ENCODE data around the gene TARBP2.
A peak's percentile ranks its signal among the peaks of the same experiment; 100 is the strongest.

TARBP2 gene

DNA sequence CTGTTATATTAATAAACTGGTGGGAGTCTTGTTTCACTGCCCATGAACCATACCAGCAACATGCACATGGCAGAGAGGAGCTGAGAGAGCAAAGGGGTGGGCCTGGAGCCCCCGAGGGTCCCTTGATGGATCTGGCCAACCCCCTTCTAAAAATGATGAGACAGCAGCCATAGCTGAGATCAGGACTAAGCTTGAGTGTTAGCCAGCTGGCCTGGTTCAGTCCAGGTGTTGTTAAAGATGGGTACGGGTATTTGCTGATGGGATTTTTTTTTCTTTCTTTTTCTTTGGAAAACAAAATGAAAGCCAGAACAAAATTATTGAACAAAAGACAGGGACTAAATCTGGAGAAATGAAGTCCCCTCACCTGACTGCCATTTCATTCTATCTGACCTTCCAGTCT is 33.2 kb upstream of the TARBP2 start:
- Histone ChIP-seq H3K4me1 (peaks cover 0 to 53% (median 7%) of the 10 kb centered on the region in 10 experiments; a peak in 9 of 20 replicates), H3K36me3 (peaks cover 97 to 100% (median 99%) of the 10 kb centered on the region in 11 experiments)

DNA sequence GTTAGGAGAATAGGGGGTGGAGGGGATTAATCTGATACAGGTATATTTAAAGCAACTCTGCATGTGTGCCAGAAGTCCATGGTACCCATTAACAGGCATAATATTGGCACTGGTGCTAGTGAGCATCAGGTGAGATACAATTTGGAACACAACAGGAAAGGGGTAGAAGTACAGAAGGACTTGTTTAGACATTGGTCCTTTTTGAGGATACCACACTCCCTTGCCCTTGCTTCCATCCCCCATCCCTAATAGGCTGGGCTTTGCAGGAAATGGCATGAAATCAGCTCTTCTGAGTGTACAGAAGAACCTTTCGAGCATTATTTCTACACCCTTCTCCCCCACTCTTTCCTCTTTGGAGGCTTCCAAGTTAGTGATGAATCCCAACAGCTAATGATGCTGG is 32.8 kb upstream of the TARBP2 start:
- TF ChIP-seq Cebpa-rat (IDR thresholded peaks at IDR 0.05) = no peak
- H3K27me3 ChIP-seq = no peaks in the 10 kb centered on the region
- peaks cover 97 to 99% (median 99%) of the 10 kb centered on the region in 11 experiments for H4K20me1 ChIP-seq
- H3K9ac ChIP-seq = no peak overlapping the region
- no peak overlapping the region for H3K4me2 ChIP-seq
- no peaks in the 10 kb centered on the region for H3K9me3 ChIP-seq (replicated peaks in 1 of 11)
- H3K4me3 ChIP-seq = no peak overlapping the region
- H3K4me1 ChIP-seq = peaks cover 0 to 53% (median 7%) of the 10 kb centered on the region in 10 experiments; a peak in 10 of 20 replicates
- H3K36me3 ChIP-seq = peaks cover 97 to 100% (median 99%) of the 10 kb centered on the region in 11 experiments
- H3K27ac ChIP-seq = no peak overlapping the region

More for the DNA sequence above, 33.2 kb upstream of the TARBP2 start:
- Histone ChIP-seq H3K9me3 (replicated peaks in 1 of 11) (no peaks in the 10 kb centered on the region), H3K9ac (no peak overlapping the region), H4K20me1 (peaks cover 97 to 99% (median 99%) of the 10 kb centered on the region in 11 experiments), H3K27me3 (no peaks in the 10 kb centered on the region), H3K4me3 (no peak overlapping the region), H3K27ac (no peak overlapping the region), H3K4me2 (no peak overlapping the region)
- no peak for TF ChIP-seq Cebpa-rat (IDR thresholded peaks at IDR 0.05)

DNA sequence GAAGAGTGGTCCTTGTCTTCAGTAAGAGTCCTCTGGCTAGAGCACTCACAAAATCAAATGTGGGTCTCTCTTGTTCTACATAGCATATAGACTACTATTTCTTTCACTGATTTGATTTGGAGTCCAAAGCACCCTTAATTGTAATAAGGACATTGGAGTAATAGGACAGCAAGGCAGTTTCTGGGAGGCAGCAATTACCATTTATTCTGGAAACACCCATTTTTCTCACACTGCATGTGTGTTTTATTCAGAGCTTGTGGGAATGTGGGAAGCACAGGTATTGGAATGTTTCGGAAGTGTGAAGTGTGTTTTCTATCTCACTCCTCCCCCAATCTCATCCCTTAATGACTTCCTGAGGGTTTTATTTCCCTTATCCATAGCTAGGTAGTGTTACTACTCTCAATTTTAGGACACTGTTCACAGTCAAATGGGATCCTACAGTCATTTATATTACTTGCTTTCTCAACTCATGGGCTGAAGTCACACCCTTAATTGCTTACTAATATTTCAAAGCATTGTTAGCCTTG is 29.0 kb upstream of the TARBP2 start:
- H4K20me1 ChIP-seq = peaks cover 98 to 99% (median 99%) of the 10 kb centered on the region in 11 experiments
- H3K9ac ChIP-seq = peak overlapping the region in 2 of 11 experiments; percentile 13 to 35; a peak in 1 of 22 replicates
- TF ChIP-seq Cebpa-rat (IDR thresholded peaks at IDR 0.05) = no peak
- H3K27me3 ChIP-seq = no peaks in the 10 kb centered on the region
- H3K27ac ChIP-seq = no peak overlapping the region
- no peaks in the 10 kb centered on the region for H3K9me3 ChIP-seq (replicated peaks in 1 of 11)
- H3K4me2 ChIP-seq = no peak overlapping the region
- H3K4me1 ChIP-seq = peaks cover 0 to 35% (median 11%) of the 10 kb centered on the region in 10 experiments; a peak in 11 of 20 replicates
- H3K36me3 ChIP-seq = peaks cover 98 to 100% (median 99%) of the 10 kb centered on the region in 11 experiments
- no peak overlapping the region for H3K4me3 ChIP-seq

DNA sequence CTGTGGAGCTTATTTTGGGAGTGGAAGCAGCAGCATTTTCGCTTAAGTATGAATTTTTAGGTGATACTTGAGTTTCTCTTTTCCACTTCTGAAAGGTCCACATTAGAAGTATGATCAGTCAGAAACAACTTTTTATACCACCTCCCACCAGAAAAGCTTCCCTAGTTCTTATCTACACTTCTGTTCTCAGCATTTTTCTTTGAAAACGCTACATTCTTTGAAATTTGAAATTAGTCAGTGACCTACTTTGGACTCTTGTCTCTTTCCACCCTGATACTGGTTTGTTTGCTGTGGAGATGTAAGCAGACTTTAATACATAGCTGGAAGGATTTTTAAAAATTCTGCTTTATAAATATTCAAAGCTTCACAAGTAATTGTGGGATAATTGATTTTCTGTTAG is 27.0 kb upstream of the TARBP2 start:
- Histone ChIP-seq H3K4me2 (peak overlapping the region in 3 of 11 experiments; percentile 1 to 46 (median 2); a peak in 4 of 22 replicates), H3K36me3 (peaks cover 98 to 100% (median 99%) of the 10 kb centered on the region in 11 experiments), H3K9ac (peak overlapping the region in 7 of 11 experiments; percentile 7 to 62 (median 34); a peak in 10 of 22 replicates), H3K27me3 (no peaks in the 10 kb centered on the region), H3K27ac (peak overlapping the region in 2 of 11 experiments; percentile 0 to 22; a peak in 2 of 22 replicates), H3K9me3 (replicated peaks in 1 of 11) (no peaks in the 10 kb centered on the region), H3K4me3 (no peak overlapping the region), H3K4me1 (peaks cover 0 to 49% (median 11%) of the 10 kb centered on the region in 10 experiments; a peak in 11 of 20 replicates), H4K20me1 (peaks cover 98 to 99% (median 99%) of the 10 kb centered on the region in 11 experiments)
- no peak for TF ChIP-seq Cebpa-rat (IDR thresholded peaks at IDR 0.05)

DNA sequence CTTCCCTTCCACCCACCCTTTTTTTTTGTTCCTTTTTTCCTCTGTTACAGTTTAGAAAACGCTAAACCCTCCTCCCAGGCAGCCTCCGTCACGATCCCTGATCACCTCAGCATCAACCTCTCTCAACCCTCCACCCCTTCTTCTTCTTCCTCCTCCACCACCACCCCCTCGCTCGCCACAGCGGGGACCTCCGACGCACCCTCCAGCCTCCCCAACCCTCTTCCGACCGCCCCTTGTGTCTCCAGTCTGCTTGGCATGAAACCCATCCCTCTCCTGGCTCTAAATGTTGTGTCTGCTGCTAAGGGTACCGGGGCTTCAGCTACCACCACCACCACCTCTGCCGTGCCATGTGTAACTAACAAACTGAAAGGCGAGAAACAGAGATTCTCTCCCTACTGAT is 26.3 kb upstream of the TARBP2 start:
- peaks cover 98 to 100% (median 99%) of the 10 kb centered on the region in 11 experiments for H3K36me3 ChIP-seq
- no peak overlapping the region for H3K4me3 ChIP-seq
- H3K27me3 ChIP-seq = no peaks in the 10 kb centered on the region
- peak overlapping the region in 2 of 11 experiments; percentile 1 to 46; a peak in 2 of 22 replicates for H3K4me2 ChIP-seq
- peak overlapping the region in 7 of 11 experiments; percentile 1 to 62 (median 23); a peak in 7 of 22 replicates for H3K9ac ChIP-seq
- peak overlapping the region in 3 of 11 experiments; percentile 3 to 23 (median 22); a peak in 2 of 22 replicates for H3K27ac ChIP-seq
- peaks cover 98 to 99% (median 99%) of the 10 kb centered on the region in 11 experiments for H4K20me1 ChIP-seq
- no peak for TF ChIP-seq Cebpa-rat (IDR thresholded peaks at IDR 0.05)
- H3K9me3 ChIP-seq (replicated peaks in 1 of 11) = no peaks in the 10 kb centered on the region
- peaks cover 0 to 54% (median 11%) of the 10 kb centered on the region in 10 experiments; a peak in 11 of 20 replicates for H3K4me1 ChIP-seq

DNA sequence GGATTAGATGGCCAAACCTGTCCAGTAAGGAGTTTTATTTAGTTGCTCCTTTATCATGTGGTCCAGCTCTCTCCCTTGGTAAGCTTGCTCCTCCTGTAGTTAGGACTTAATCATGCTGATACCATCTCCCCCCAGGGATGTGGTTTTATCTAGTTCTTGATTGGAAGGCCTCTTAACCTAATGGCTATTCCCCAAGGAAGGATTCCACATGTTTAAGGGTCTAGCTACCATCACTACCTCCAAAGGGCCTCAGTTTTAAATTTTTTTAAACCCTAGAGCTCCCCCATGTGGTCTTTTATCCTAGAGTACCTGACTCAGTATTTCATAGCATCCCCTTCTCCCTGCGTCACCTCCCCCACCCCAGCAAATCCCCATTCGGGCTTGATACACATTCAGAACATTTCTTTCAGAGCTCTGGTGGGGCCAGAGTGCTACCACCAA is 24.3 kb upstream of the TARBP2 start:
- Histone ChIP-seq H3K4me3 (no peak overlapping the region), H3K4me2 (no peak overlapping the region), H3K9me3 (replicated peaks in 1 of 11) (no peaks in the 10 kb centered on the region), H3K27me3 (no peaks in the 10 kb centered on the region), H3K36me3 (peaks cover 98 to 100% (median 100%) of the 10 kb centered on the region in 11 experiments), H4K20me1 (peaks cover 97 to 100% (median 99%) of the 10 kb centered on the region in 11 experiments), H3K27ac (no peak overlapping the region), H3K9ac (peak overlapping the region in 2 of 11 experiments; percentile 1 to 21; a peak in 1 of 22 replicates), H3K4me1 (peaks cover 0 to 58% (median 11%) of the 10 kb centered on the region in 10 experiments; a peak in 11 of 20 replicates)
- TF ChIP-seq Cebpa-rat (IDR thresholded peaks at IDR 0.05) = no peak

DNA sequence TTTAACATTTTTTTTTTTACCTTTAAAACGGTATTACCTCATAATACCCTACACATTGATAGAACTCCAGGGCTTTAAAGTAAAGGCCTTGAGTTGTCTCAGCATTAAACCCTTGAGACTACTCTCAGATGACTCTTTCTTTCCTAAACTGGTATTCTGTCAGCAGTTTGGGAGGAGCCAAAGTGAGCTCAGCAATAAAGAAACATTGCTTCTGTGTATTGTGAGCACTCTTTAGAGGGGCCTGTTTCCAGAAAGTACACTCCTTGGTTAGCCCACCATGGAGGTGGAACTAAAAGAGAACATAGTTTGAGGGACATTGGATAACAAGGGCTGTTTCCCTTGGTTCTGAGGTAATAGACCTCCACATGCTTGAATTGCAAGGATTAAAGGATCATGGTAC is 22.2 kb upstream of the TARBP2 start:
- no peak for TF ChIP-seq Cebpa-rat (IDR thresholded peaks at IDR 0.05)
- peaks cover 0 to 37% (median 9%) of the 10 kb centered on the region in 10 experiments; a peak in 11 of 20 replicates for H3K4me1 ChIP-seq
- peak overlapping the region in 1 of 11 experiments; percentile 10; a peak in 1 of 22 replicates for H3K27ac ChIP-seq
- peaks cover 97 to 100% (median 99%) of the 10 kb centered on the region in 11 experiments for H4K20me1 ChIP-seq
- peaks cover 98 to 100% (median 100%) of the 10 kb centered on the region in 11 experiments for H3K36me3 ChIP-seq
- no peak overlapping the region for H3K4me2 ChIP-seq
- no peaks in the 10 kb centered on the region for H3K9me3 ChIP-seq (replicated peaks in 1 of 11)
- peak overlapping the region in 3 of 11 experiments; percentile 2 to 50 (median 48); a peak in 2 of 22 replicates for H3K9ac ChIP-seq
- no peaks in the 10 kb centered on the region for H3K27me3 ChIP-seq
- H3K4me3 ChIP-seq = no peak overlapping the region

DNA sequence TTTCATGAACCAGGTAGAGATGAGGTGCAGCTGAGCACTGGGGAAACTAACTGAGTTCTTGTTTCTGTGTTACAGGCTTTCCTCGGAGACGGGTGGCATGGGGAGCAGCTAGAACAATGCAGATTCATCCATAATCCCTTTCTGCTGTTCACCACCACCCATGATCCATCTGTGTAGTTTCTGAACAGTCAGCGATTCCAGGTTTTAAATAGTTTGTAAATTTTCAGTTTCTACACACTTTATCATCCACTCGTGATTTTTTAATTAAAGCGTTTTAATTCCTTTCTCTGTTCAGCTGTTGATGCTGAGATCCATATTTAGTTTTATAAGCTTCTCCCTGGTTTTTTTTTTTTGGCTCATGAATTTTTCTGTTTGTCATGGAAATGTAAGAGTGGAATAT is 21.8 kb upstream of the TARBP2 start:
- H4K20me1 ChIP-seq = peaks cover 96 to 100% (median 99%) of the 10 kb centered on the region in 11 experiments
- no peak for TF ChIP-seq Cebpa-rat (IDR thresholded peaks at IDR 0.05)
- no peak overlapping the region for H3K4me2 ChIP-seq
- H3K4me3 ChIP-seq = no peak overlapping the region
- H3K4me1 ChIP-seq = peaks cover 0 to 32% (median 6%) of the 10 kb centered on the region in 10 experiments; a peak in 11 of 20 replicates
- peak overlapping the region in 2 of 11 experiments; percentile 50 to 54; a peak in 2 of 22 replicates for H3K9ac ChIP-seq
- H3K27ac ChIP-seq = no peak overlapping the region; a peak in 1 of 22 replicates
- no peaks in the 10 kb centered on the region for H3K27me3 ChIP-seq
- peaks cover 97 to 100% (median 100%) of the 10 kb centered on the region in 11 experiments for H3K36me3 ChIP-seq
- no peaks in the 10 kb centered on the region for H3K9me3 ChIP-seq (replicated peaks in 1 of 11)
